GM12878 (cell line): Measurements from ENCODE around the gene MAPKAPK2.

ENCODE experiments used
- ATF7 ChIP-seq: fragments of 450-650 bp; IDR thresholded peaks from 2 replicates; pipeline ENCODE4 v1.6.1; 2016; ENCODE audit warnings: low read depth, mild to moderate bottlenecking
- BRCA1 ChIP-seq: IDR thresholded peaks from 2 replicates; pipeline ENCODE4 v1.6.1; 2011; ENCODE audit warnings: low read depth, low read length, improper control_type of control experiment
- CBFB ChIP-seq: IDR thresholded peaks from 2 replicates; pipeline ENCODE4 v1.6.1; 2016; ENCODE audit warnings: antibody characterized with exemption, low read depth
- CTCF ChIP-seq, 3 experiments: IDR thresholded peaks in 2 of 3; conservative IDR thresholded peaks in 1 of 3; 2 replicates each; pipeline ENCODE4 v1.5.1; 2011; ENCODE audit warnings: low read depth in 3 of 3, low read length in 3 of 3, mild to moderate bottlenecking in 3 of 3, control low read depth in 2 of 3, moderate library complexity in 2 of 3, inconsistent platforms in 1 of 3, mixed read lengths in 1 of 3; ENCODE audit not compliant: control insufficient read depth in 2 of 3, insufficient read depth in 1 of 3; ENCODE audit errors: extremely low read depth in 1 of 3
- EGR1 ChIP-seq, 2 experiments: IDR thresholded peaks; 1 replicate in 1 of 2; 2 replicates in 1 of 2; pipeline ENCODE4 v1.6.1; 2011 to 2012; ENCODE audit warnings: low read depth in 2 of 2, low read length in 2 of 2, borderline replicate concordance in 1 of 2, mild to moderate bottlenecking in 1 of 2, moderate library complexity in 1 of 2
- EZH2 ChIP-seq: IDR thresholded peaks from 2 replicates; pipeline ENCODE4 v1.6.1; 2012; ENCODE audit warnings: low read depth, mild to moderate bottlenecking, control low read depth, inconsistent platforms, low read length, borderline replicate concordance; ENCODE audit not compliant: control insufficient read depth
- KDM1A ChIP-seq: fragments of 200-600 bp; sonication (generic); IDR thresholded peaks from 2 replicates; pipeline ENCODE4 v1.6.1; 2016; ENCODE audit warnings: borderline replicate concordance
- NFIC ChIP-seq: IDR thresholded peaks from 2 replicates; pipeline ENCODE4 v1.6.1; 2012; ENCODE audit warnings: low read depth, mild to moderate bottlenecking, inconsistent platforms, low read length, moderate library complexity
- NKRF ChIP-seq: fragments of 450-650 bp; conservative IDR thresholded peaks from 2 replicates; pipeline ENCODE4 v1.6.1; 2017; ENCODE audit warnings: mild to moderate bottlenecking, moderate library complexity
- PBX3 ChIP-seq: IDR thresholded peaks from 2 replicates; pipeline ENCODE4 v1.6.1; 2011; ENCODE audit warnings: mild to moderate bottlenecking, low read depth, low read length, moderate library complexity; ENCODE audit not compliant: insufficient replicate concordance
- POLR2A ChIP-seq: IDR thresholded peaks from 2 replicates; pipeline ENCODE4 v1.6.1; 2011; ENCODE audit warnings: low read depth, mild to moderate bottlenecking, low read length
- RAD21 ChIP-seq: IDR thresholded peaks from 2 replicates; pipeline ENCODE4 v1.6.1; 2011; ENCODE audit warnings: mild to moderate bottlenecking, low read depth, low read length, moderate library complexity; ENCODE audit not compliant: insufficient read depth
- STAT3 ChIP-seq: IDR thresholded peaks from 2 replicates; pipeline ENCODE4 v1.6.1; 2011; ENCODE audit warnings: low read depth, low read length, improper control_type of control experiment
- ZNF274 ChIP-seq: IDR thresholded peaks from one replicate; pipeline ENCODE4 v1.8.0; 2011; ENCODE audit not compliant: insufficient read length, insufficient read depth

- TF ChIP-seq BRCA1 (no peak), KDM1A (no peak), RAD21 (no peak), POLR2A (no peak), STAT3 (no peak), NKRF (no peak), EGR1 (IDR thresholded peaks at IDR 0.05; ENCODE audit: borderline replicate concordance in 1 of 2, low read depth in 2 of 2, low read length in 2 of 2) (0 out of 3 replicates have a peak, but pooled peaks of 1 of the 2 experiments have one; percentile 6), PBX3 (no peak), EZH2 (no peak), CTCF (IDR thresholded peaks at IDR 0.05 in 2 of 3, conservative IDR thresholded peaks at IDR 0.05 in 1 of 3; ENCODE audit: control insufficient read depth in 2 of 3, extremely low read depth in 1 of 3, insufficient read depth in 1 of 3, low read depth in 3 of 3, low read length in 3 of 3) (no peak), CBFB (no peak), ATF7 (no peak), NFIC (no peak), ZNF274 (no peak)
These were observed 89.4 kb downstream of the MAPKAPK2 start for GRCh38 chr1:206774093-206774492.
